ENCODE results near the gene HOXC12.

The HOXC12 gene

DNA sequence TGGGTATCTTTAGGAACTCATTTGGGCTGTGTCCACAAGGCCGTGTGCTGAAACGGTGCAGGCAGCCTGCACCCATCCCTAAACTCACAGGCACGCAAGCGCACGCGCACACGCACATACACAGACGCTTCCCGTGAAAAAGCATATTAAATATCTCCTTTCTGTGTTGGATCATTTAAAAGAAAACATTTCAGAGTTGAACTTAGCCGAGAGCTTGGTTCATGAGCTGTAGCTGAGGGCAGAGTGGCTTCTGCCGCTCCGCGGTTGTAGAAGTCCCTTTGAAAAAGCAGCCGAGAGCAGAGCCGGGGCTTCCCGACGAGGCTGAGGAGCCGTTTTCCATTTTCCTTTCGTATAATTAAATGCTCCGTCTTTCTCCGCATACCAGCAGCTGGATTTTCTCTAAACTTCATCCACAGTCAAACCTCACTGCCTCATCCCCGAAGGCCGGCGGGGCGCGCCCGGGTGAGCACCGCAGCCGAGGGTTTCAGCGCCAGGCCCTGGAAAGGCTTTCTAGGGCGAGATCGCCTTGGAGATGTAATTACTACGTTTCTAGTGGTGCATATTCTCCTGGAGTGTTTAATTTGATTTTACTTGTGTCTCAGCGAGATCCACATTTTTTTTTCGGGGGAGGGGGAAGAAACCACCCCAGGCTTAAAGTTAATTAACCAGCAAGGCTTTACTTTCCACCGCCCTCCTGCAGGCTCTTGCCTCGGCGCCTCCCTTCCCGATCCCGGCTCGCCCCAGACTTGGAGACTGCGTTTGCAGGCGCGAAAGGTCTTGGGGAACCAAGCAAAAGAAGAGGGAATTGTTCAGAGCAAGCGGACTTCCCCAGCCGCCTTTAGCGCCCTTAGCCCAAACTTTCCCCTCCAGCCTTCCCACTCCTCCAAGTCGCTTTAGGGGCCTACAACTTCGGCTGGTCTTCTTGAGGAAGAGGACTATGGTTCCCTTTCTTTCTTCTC lies 19.0 kb upstream of the HOXC12 start:
- H3K27ac ChIP-seq = no peak overlapping the region
- ChIA-PET POLR2A (ENCODE audit: low non-redundant PET) (no interaction called here), CTCF (interaction anchor here (0.6 kb wide), 2 partner anchors 56 to 334 kb away, joined by 3 read pairs; no protein-coding TSS in a partner anchor)
- no peak for DNase-seq (ENCODE audit: low spot score)
- TF ChIP-seq, protein P1, sequence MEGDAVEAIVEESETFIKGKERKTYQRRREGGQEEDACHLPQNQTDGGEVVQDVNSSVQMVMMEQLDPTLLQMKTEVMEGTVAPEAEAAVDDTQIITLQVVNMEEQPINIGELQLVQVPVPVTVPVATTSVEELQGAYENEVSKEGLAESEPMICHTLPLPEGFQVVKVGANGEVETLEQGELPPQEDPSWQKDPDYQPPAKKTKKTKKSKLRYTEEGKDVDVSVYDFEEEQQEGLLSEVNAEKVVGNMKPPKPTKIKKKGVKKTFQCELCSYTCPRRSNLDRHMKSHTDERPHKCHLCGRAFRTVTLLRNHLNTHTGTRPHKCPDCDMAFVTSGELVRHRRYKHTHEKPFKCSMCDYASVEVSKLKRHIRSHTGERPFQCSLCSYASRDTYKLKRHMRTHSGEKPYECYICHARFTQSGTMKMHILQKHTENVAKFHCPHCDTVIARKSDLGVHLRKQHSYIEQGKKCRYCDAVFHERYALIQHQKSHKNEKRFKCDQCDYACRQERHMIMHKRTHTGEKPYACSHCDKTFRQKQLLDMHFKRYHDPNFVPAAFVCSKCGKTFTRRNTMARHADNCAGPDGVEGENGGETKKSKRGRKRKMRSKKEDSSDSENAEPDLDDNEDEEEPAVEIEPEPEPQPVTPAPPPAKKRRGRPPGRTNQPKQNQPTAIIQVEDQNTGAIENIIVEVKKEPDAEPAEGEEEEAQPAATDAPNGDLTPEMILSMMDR (conservative IDR thresholded peaks at IDR 0.05; ENCODE audit: low read depth) = no peak

- TF ChIP-seq, protein P1 (conservative IDR thresholded peaks at IDR 0.05; ENCODE audit: low read depth) = no peak
- ChIA-PET POLR2A (ENCODE audit: low non-redundant PET) (no interaction called here), CTCF (interaction anchor here (0.5 to 0.6 kb wide), 2 partner anchors 13 to 112 kb away, joined by 6 to 9 read pairs; no protein-coding TSS in a partner anchor)
- DNase-seq (ENCODE audit: low spot score) = no peak
- no peak overlapping the region for H3K27ac ChIP-seq
Measured at GRCh38 chr12:53937099-53937498, 17.6 kb upstream of the HOXC12 start.

- no peak overlapping the region for H3K27ac ChIP-seq
- TF ChIP-seq, protein P1 (conservative IDR thresholded peaks at IDR 0.05; ENCODE audit: low read depth) = no peak
- no peak for DNase-seq (ENCODE audit: low spot score)
- ChIA-PET CTCF (interaction anchor here (0.6 to 1.1 kb wide), 5 partner anchors 94 to 264 kb away, joined by 3 to 9 read pairs (median 3); no protein-coding TSS in a partner anchor), POLR2A (ENCODE audit: low non-redundant PET) (interaction anchor here (1.4 kb wide), 1 partner anchor 112 kb away, joined by 3 read pairs; no protein-coding TSS in a partner anchor)
Measured at GRCh38 chr12:53937596-53938325, 16.9 kb upstream of the HOXC12 start.

DNA sequence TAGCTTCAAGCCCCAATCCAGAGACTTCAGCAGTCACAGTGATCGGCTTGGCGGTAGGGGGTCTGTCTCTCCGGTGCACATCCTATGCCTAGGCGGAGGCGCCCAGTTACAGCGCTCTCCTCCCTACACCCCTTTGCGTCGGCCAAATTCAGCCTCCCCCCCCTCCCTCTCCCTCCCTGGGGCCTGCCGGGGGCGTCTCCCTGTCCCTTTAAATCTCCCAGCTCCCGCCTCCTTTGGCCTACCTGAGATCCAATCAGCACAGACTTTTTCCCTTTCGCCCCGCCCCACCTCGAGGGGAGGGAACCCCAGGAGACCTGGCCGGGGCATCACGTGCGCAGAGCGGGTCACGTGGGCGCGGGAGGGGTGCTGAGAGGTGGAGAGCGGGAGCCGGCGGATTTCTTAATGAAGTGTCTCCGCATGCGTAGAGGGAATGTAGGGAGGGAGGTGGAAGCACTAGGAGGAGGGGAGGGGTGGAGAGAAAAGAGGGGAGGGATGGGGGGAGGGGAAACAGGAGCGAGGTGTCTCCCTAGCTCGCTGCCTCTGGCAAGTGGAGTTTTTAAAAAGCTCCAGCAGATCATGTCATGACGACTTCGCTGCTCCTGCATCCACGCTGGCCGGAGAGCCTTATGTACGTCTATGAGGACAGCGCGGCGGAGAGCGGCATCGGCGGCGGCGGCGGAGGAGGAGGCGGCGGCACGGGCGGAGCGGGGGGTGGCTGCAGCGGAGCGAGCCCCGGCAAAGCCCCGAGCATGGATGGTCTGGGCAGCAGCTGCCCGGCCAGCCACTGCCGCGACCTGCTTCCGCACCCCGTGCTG lies 16.2 kb upstream of the HOXC12 start, which contains the start of gene HOXC13:
TSS of gene HOXC13 (plus strand) at position 506 of the 815 bp plus-strand sequence. CDS start at position 582, 76 bp downstream.
- TF ChIP-seq, protein P1 (conservative IDR thresholded peaks at IDR 0.05; ENCODE audit: low read depth) = no peak
- ChIA-PET POLR2A (ENCODE audit: low non-redundant PET) (interaction anchor here (1.4 kb wide), 1 partner anchor 113 kb away, joined by 3 read pairs; no protein-coding TSS in a partner anchor), CTCF (interaction anchor here (0.6 to 2.3 kb wide), 8 partner anchors 47 to 263 kb away, joined by 3 to 9 read pairs (median 3); partner anchors contain the start of gene HOXC10)
- H3K27ac ChIP-seq = peak within 1 kb of the TSS; percentile 42
- DNase-seq (ENCODE audit: low spot score) = peak; percentile 99

GRCh38 chr12:53939141-53940108 lies 15.3 kb upstream of the HOXC12 start:
- DNase-seq (ENCODE audit: low spot score) = peak; percentile 74
- ChIA-PET POLR2A (ENCODE audit: low non-redundant PET) (interaction anchor here (0.6 to 1.4 kb wide), 3 partner anchors 41 to 237 kb away, joined by 3 read pairs; no protein-coding TSS in a partner anchor), CTCF (interaction anchor here (1.1 to 2.3 kb wide), 4 partner anchors 46 to 193 kb away, joined by 3 to 9 read pairs (median 6); partner anchors contain the start of gene HOXC10)
- TF ChIP-seq, protein P1 (conservative IDR thresholded peaks at IDR 0.05; ENCODE audit: low read depth) = no peak
- peak overlapping the region; percentile 42 for H3K27ac ChIP-seq
